ENCODE measurements around the gene CHI3L2. TPM values are rescaled to one million over a fixed set of nuclear protein-coding genes. Genes with fewer than 3 reads are reported as not detected.

Gene CHI3L2
- total RNA-seq, 1 experiment from 2014 or later = 1.4 TPM

DNA sequence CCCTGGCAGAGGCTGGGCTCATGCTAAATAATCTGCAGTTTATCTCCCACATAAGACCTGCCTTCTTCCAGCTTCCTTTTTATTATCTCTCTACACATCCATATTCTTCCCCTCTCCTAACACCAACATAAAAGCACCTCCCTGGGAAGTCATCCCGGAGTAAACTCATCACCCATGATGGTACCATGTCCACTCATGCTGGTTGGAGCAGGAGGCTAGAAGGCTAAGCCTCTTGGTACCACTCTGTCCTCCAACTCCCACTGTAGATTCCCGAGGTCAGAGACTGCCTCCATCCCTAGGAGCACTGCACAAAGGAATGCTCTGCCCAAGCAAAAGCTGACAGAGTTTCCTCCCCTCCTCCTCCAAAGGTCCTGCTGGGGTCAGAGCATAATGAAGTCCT, 31.3 kb upstream of the CHI3L2 start:
- ChIA-PET POLR2A (no interaction called here), CTCF (no interaction called here)
- Mint-ChIP-seq H3K9me3 (ENCODE audit: unreplicated experiment) (no peaks in the 10 kb centered on the region), H3K4me1 (ENCODE audit: insufficient read depth, unreplicated experiment) (peaks cover 20% of the 10 kb centered on the region), H3K4me3 (ENCODE audit: unreplicated experiment) (no peak overlapping the region), H3K27ac (ENCODE audit: low read depth, unreplicated experiment) (no peak overlapping the region), H3K36me3 (ENCODE audit: insufficient read depth, unreplicated experiment) (peaks cover 6% of the 10 kb centered on the region), H3K27me3 (ENCODE audit: insufficient read depth, unreplicated experiment) (no peaks in the 10 kb centered on the region)
- intact Hi-C loops (cut with micrococcal nuclease) = no loop called here
- DNase-seq (ENCODE audit: unreplicated experiment) = no peak
- BruUV-seq (replicated peaks) = no TSS peak
- TF ChIP-seq, protein P1, sequence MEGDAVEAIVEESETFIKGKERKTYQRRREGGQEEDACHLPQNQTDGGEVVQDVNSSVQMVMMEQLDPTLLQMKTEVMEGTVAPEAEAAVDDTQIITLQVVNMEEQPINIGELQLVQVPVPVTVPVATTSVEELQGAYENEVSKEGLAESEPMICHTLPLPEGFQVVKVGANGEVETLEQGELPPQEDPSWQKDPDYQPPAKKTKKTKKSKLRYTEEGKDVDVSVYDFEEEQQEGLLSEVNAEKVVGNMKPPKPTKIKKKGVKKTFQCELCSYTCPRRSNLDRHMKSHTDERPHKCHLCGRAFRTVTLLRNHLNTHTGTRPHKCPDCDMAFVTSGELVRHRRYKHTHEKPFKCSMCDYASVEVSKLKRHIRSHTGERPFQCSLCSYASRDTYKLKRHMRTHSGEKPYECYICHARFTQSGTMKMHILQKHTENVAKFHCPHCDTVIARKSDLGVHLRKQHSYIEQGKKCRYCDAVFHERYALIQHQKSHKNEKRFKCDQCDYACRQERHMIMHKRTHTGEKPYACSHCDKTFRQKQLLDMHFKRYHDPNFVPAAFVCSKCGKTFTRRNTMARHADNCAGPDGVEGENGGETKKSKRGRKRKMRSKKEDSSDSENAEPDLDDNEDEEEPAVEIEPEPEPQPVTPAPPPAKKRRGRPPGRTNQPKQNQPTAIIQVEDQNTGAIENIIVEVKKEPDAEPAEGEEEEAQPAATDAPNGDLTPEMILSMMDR (IDR thresholded peaks at IDR 0.05; ENCODE audit: unreplicated experiment) = no peak

DNA sequence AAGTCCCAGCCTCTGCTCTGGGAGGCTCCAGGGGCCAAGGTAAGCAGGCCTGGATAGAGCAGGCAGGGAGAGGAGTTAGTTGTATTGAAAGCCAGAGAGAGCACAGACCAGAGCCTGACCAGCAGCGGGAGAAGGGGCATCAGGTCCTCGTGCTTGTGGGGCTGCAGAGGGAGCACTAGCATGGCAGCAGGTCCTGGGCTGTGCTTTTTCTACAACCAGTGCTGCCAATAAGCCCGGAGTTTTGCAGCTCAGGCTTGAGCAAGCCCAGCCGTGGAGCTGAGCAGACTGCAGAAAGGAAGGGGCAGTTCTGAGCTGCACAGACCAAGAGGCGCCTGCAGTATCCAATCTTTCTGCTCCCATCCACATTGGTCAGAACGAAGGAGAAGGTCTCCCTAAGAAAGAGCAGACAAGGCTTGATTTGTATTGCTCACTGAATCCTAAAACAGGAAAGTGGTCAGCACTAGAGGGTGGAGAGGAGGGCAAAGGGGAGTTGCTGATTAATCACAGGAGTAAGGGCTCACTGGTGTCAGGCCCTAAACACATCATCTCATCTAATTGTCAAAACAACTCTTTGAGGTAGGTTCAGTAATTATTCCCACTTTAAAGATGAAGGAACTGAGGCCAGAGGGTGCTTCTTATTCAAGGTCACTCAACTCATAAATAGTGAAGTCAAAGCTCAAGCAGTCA, 29.8 kb upstream of the CHI3L2 start:
- Mint-ChIP-seq H3K27me3 (ENCODE audit: insufficient read depth, unreplicated experiment) (no peaks in the 10 kb centered on the region), H3K9me3 (ENCODE audit: unreplicated experiment) (no peaks in the 10 kb centered on the region), H3K4me3 (ENCODE audit: unreplicated experiment) (no peak overlapping the region), H3K36me3 (ENCODE audit: insufficient read depth, unreplicated experiment) (peaks cover 6% of the 10 kb centered on the region), H3K4me1 (ENCODE audit: insufficient read depth, unreplicated experiment) (peaks cover 19% of the 10 kb centered on the region), H3K27ac (ENCODE audit: low read depth, unreplicated experiment) (no peak overlapping the region)
- TF ChIP-seq, protein P1 (IDR thresholded peaks at IDR 0.05; ENCODE audit: unreplicated experiment) = no peak
- ChIA-PET POLR2A (no interaction called here), CTCF (interaction anchor here (0.8 to 1.5 kb wide), 3 partner anchors 30 to 167 kb away, joined by 3 to 4 read pairs (median 3); partner anchors contain the start of gene CHI3L2)
- intact Hi-C loops (cut with micrococcal nuclease) = no loop called here
- peak; percentile 44 for DNase-seq (ENCODE audit: unreplicated experiment)
- no TSS peak for BruUV-seq (replicated peaks)

DNA sequence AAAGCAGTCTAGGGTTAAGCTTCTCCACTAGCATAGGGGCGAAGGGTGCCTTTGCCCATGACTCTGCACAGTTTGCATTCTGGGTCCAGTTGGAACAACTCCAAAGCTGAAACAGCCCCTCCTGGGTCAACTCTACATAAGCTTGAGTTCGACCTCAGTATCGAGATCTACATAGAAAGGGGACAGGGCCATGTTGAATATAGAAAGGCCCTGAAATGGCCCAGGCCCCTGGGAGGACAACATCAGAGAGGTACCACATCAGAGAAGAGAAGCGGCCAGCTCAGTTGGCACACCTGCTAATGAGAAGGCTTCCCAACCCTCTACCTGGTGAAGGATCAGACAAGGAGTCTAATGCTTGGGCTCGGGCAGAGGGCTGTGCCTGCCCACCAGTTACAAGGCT, 28.7 kb upstream of the CHI3L2 start:
- peaks cover 6% of the 10 kb centered on the region for H3K36me3 Mint-ChIP-seq (ENCODE audit: insufficient read depth, unreplicated experiment)
- ChIA-PET POLR2A (no interaction called here), CTCF (interaction anchor here (0.8 to 1.6 kb wide), 4 partner anchors 24 to 201 kb away, joined by 3 to 4 read pairs (median 4); partner anchors contain the start of gene CHI3L2)
- BruUV-seq (replicated peaks) = no TSS peak
- H3K27me3 Mint-ChIP-seq (ENCODE audit: insufficient read depth, unreplicated experiment) = no peaks in the 10 kb centered on the region
- intact Hi-C loops (cut with micrococcal nuclease) = no loop called here
- H3K9me3 Mint-ChIP-seq (ENCODE audit: unreplicated experiment) = no peaks in the 10 kb centered on the region
- peaks cover 19% of the 10 kb centered on the region for H3K4me1 Mint-ChIP-seq (ENCODE audit: insufficient read depth, unreplicated experiment)
- H3K4me3 Mint-ChIP-seq (ENCODE audit: unreplicated experiment) = no peak overlapping the region
- H3K27ac Mint-ChIP-seq (ENCODE audit: low read depth, unreplicated experiment) = no peak overlapping the region
- DNase-seq (ENCODE audit: unreplicated experiment) = no peak
- TF ChIP-seq, protein P1 (IDR thresholded peaks at IDR 0.05; ENCODE audit: unreplicated experiment) = no peak

DNA sequence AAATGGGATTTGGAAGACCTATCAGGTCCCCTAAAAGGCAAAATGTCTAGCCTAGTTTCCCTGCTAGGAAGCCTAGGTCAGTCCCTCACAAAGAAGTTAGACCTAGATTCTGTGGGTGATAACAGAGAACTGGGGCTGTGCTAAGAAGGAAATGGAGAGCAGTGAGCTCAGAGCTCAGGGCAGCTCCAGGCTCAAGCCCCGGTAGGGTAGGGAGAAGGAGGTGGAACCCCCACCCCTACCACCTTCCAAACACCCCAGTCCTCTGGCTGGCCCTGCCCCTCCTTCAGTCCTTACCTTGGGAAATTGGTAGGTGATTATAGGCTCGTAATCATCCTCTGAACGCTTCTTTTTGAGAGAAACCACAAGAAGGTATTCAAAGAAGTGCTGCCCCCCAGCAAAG, 28.2 kb upstream of the CHI3L2 start:
- CTCF ChIA-PET = interaction anchor here (0.8 to 1.6 kb wide), 2 partner anchors 23 to 201 kb away, joined by 3 to 4 read pairs; no protein-coding TSS in a partner anchor
- Mint-ChIP-seq H3K27me3 (ENCODE audit: insufficient read depth, unreplicated experiment) (no peaks in the 10 kb centered on the region), H3K4me3 (ENCODE audit: unreplicated experiment) (no peak overlapping the region), H3K4me1 (ENCODE audit: insufficient read depth, unreplicated experiment) (peaks cover 19% of the 10 kb centered on the region), H3K9me3 (ENCODE audit: unreplicated experiment) (no peaks in the 10 kb centered on the region), H3K36me3 (ENCODE audit: insufficient read depth, unreplicated experiment) (peaks cover 6% of the 10 kb centered on the region), H3K27ac (ENCODE audit: low read depth, unreplicated experiment) (no peak overlapping the region)
- TF ChIP-seq, protein P1 (IDR thresholded peaks at IDR 0.05; ENCODE audit: unreplicated experiment) = no peak
- DNase-seq (ENCODE audit: unreplicated experiment) = no peak
- no TSS peak for BruUV-seq (replicated peaks)
- intact Hi-C loops (cut with micrococcal nuclease) = no loop called here
- POLR2A ChIA-PET = no interaction called here
